Psoas muscle (tissue), 8 donors: Measurements from ENCODE around the gene TIFAB. TPM values are rescaled to one million over a fixed set of nuclear protein-coding genes. Genes with fewer than 3 reads are reported as not detected.

ENCODE experiments used
- ATAC-seq, 4 donors: fragments of 200-7000 bp; cut with Tn5 transposase; one replicate each; pipeline ENCODE4 v1.9.1; 2020; ENCODE audit warnings: moderate library complexity in 3 of 4, mild to moderate bottlenecking in 2 of 4
- DNase-seq, 2 donors: peaks; one replicate each; pipeline ENCODE4 v3.0.0-alpha.2; 2020
- H3K27ac ChIP-seq: fragments of 200-600 bp; one replicate; pipeline ENCODE4 v1.8.0; 2022
- H3K27me3 ChIP-seq, 3 donors: fragments of 200-600 bp in 1 of 3; one replicate each; pipeline versions ENCODE4 v1.6.1 to v1.8.0; 2013 to 2022; ENCODE audit warnings: low read length in 2 of 3, mild to moderate bottlenecking in 2 of 3, moderate library complexity in 1 of 3; ENCODE audit not compliant: insufficient read depth in 3 of 3
- H3K36me3 ChIP-seq, 2 donors: fragments of 200-600 bp in 1 of 2; one replicate each; pipeline versions ENCODE4 v1.6.1 to v1.8.0; 2013 to 2022; ENCODE audit warnings: low read depth in 1 of 2, mild to moderate bottlenecking in 1 of 2, moderate library complexity in 1 of 2; ENCODE audit not compliant: insufficient read depth in 1 of 2
- H3K4me1 ChIP-seq: fragments of 200-600 bp; one replicate; pipeline ENCODE4 v1.8.0; 2022
- H3K4me3 ChIP-seq: fragments of 200-600 bp; one replicate; pipeline ENCODE4 v1.8.0; 2022; ENCODE audit warnings: mild to moderate bottlenecking
- H3K9me3 ChIP-seq: fragments of 200-600 bp; one replicate; pipeline ENCODE4 v1.8.0; 2022
- WGBS, 3 donors: extraction: QIAGEN DNeasy Blood & Tissue Kit; methylation state at CpG; one replicate each; pipeline versions ENCODE4 v1.1.6 to v1.1.7; 2013; 5-methylcytosine and 5-hydroxymethylcytosine counted together
- intact Hi-C, 2 donors: fragments of 100-400 bp; cut with DNase I; formaldehyde crosslinking; loops; one replicate each; pipeline versions ENCODE4 v1.11.0 to v1.14.2; 2022
- polyA plus RNA-seq, 3 donors: library from polyadenylated mRNA; stranded (reverse); fragments of 200-250 nt; gene quantifications; one replicate each; pipeline ENCODE4 v1.2.3, GENCODE V29; 2013
- total RNA-seq, 4 donors: library from RNA; stranded (reverse); fragmentation: NEBNext Ultra II Directional in 2 of 4; extraction: Animal tissue kit (Norgen Biotek cat#: 25700) in 2 of 4; gene quantifications; one replicate each; pipeline versions ENCODE4 v1.2.1 to v1.2.4, GENCODE V29; 2021 to 2023
- TF ChIP-seq, protein P1 (sequence below): fragments of 200-600 bp; IDR thresholded peaks from one replicate; pipeline ENCODE4 v1.8.0; 2022; ENCODE audit warnings: antibody characterized with exemption
- donor health status: healthy with polysubstance abuse.
- donor health status: DM: no; HTN: no; CAD: no; lungs with moderate emphysema.
- donor health status: Bipolar disorder and iron deficiency.
- donor health status: healthy.
- donor health status: DM: yes; HTN: yes; CAD: no.
- donor health status: DM: no; HTN: no; CAD: no.
- donor health status: DM: no; HTN: no; CAD: no.
- donor health status: DM: yes; HTN: yes; CAD: no.

Gene TIFAB
- total and polyA plus RNA-seq, 7 donors: under 0.01 TPM; not detected in 6

DNA sequence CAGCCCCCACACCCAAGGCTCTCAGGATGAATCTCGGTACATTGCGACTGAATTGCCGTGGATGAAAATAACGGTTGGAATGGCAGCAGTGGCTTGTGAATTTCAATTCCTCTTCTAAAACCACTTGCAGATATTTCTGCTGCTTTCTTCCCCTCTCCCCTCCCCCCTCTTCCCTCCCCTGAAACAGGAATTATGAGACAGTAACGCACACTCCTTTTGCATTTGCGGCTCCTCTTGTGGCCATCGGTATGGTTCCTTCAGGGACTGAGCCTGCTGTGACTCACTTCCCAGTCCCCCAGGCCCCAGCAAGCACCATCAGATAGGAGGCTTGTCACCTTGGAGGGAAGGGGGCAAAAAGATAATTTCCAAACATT is 14.7 kb downstream of the TIFAB start:
- intact Hi-C loops: no loop called here
- peaks cover 35% of the 10 kb centered on the region for H3K4me1 ChIP-seq

DNA sequence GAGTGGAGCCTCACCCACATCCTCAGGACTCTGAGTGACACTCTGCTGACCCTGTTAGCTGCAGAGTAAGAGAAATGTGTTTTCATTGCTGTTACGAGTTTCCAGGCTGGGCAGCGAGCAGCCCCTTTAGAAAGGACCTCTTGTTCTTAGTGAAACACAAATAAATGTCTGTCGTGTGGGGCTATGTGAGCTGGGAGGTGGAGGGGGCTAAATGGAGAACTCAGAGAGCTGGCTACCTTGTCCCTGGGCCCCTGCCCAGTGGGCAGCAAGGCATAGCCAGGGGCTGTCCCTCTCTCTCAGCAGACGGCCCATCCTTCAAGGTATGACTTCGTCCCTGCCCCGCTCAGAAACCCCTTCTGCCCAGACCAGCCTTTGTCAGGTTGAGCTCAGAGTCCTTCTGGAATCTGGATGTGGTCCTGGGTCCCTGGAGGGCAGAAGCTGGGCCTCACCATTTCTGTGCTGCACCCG is 15.2 kb downstream of the TIFAB start:
- ATAC-seq: no peak
- intact Hi-C loops: no loop called here
- 75 to 86% (median 79%) methylated on average over 7 of the region's 7 CpGs for WGBS, 3 donors
- no peaks in the 10 kb centered on the region for H3K9me3 ChIP-seq
- H3K27me3 ChIP-seq: no peaks in the 10 kb centered on the region
- H3K4me1 ChIP-seq: peaks cover 35% of the 10 kb centered on the region
- no peak for DNase-seq
- no peak overlapping the region for H3K27ac ChIP-seq
- TF ChIP-seq, protein P1, sequence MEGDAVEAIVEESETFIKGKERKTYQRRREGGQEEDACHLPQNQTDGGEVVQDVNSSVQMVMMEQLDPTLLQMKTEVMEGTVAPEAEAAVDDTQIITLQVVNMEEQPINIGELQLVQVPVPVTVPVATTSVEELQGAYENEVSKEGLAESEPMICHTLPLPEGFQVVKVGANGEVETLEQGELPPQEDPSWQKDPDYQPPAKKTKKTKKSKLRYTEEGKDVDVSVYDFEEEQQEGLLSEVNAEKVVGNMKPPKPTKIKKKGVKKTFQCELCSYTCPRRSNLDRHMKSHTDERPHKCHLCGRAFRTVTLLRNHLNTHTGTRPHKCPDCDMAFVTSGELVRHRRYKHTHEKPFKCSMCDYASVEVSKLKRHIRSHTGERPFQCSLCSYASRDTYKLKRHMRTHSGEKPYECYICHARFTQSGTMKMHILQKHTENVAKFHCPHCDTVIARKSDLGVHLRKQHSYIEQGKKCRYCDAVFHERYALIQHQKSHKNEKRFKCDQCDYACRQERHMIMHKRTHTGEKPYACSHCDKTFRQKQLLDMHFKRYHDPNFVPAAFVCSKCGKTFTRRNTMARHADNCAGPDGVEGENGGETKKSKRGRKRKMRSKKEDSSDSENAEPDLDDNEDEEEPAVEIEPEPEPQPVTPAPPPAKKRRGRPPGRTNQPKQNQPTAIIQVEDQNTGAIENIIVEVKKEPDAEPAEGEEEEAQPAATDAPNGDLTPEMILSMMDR: no peak
- no peaks in the 10 kb centered on the region for H3K36me3 ChIP-seq
- no peak overlapping the region for H3K4me3 ChIP-seq

More for the DNA sequence above, 14.7 kb downstream of the TIFAB start:
- Histone ChIP-seq H3K27ac (peak overlapping the region; percentile 75), H3K27me3 (no peaks in the 10 kb centered on the region), H3K36me3 (no peaks in the 10 kb centered on the region), H3K9me3 (no peaks in the 10 kb centered on the region), H3K4me3 (no peak overlapping the region)
- WGBS, 3 donors: 81 to 87% (median 81%) methylated on average over 7 of the region's 7 CpGs
- TF ChIP-seq, protein P1: no peak
- no peak for DNase-seq
- ATAC-seq: no peak

DNA sequence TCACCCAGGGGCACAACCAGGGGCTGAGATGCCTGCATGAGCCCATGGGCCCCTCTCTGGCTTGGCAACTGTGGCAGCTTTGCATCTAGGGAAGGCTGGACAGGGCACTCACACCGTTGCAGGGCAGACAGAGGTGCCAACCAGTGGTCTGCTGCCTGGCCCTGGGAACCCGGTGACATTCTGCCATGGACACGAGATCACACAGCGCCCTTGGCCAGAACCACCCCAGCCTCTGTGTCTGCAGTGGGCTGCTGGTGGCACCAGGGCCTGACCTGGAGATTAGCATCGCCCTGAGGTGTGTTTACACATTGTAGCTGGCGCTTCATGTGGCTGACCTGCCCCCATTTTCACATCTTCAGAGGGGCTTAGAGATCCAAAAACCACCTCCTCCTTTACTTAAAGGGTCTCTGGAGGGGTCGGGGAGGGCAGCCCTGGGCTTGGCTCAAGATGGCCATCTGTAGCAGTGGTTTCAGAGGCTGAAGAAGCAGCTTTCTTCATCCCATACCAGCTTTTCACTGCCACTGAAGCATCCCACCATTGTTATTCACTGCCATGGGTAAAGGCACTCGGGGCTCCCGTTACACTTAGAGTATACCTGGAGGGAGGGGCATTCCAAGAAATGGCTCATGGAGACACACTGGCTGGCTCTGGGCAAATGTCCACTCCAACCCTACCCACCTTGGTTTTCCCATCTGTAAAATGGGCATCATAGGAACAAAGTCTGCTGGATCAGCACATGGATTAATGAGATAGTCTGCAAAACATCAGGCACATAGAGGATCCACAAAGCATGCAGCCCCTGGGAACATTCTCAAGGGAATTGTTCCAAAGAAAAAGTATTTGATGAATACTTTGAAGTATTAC is 16.5 kb downstream of the TIFAB start:
- WGBS, 3 donors: 79 to 87% (median 82%) methylated on average over 9 of the region's 9 CpGs
- Histone ChIP-seq H3K4me1 (peaks cover 35% of the 10 kb centered on the region), H3K9me3 (no peaks in the 10 kb centered on the region), H3K4me3 (no peak overlapping the region), H3K36me3 (no peaks in the 10 kb centered on the region), H3K27ac (no peak overlapping the region), H3K27me3 (no peaks in the 10 kb centered on the region)
- TF ChIP-seq, protein P1: no peak
- ATAC-seq (no peak), DNase-seq (no peak)
- intact Hi-C loops: no loop called here

DNA sequence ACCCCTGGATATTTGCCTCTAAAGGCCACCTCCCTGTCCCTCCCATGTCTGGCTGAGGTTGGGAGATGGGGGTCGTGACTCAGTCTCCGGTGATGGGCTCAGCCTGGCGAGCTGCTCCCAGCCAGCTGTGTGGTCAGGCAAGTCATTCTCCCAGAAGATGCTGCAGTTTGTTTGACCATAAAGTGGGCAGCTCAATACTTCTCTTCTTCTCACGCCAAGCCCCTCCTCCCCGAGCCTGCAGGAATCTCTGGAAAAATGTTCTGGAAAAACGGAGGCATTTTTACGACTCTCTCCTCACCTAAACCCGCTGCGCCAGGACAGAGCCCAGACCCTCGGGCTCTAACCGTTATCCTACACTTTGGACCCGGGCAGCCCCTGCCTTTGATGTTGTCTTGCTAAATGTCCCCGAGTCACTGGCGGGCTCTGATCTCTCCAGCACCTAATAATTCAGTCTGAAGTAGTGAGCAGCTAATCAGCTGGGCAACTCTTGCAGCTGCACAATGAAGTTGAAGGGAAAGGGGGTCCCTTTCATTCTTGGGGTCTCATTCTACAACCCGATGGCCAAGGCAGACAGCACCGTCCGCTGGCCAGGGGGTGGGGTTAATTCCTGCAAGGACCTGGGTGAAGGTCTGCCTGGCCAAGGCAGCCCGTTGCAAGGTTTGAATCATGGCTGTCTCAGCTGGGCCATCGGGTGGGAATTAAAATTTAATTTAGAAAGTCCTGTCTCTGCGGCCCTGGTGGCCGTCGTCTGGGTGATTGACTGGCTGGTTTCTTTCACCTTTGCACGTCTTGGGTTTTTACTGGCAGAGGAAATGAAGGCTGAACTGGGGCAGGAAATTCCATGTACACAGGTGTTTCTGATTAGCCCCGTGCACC is 17.3 kb downstream of the TIFAB start:
- Histone ChIP-seq H3K27ac (peak overlapping the region; percentile 78), H3K36me3 (no peaks in the 10 kb centered on the region), H3K9me3 (no peaks in the 10 kb centered on the region), H3K4me1 (peaks cover 35% of the 10 kb centered on the region), H3K27me3 (no peaks in the 10 kb centered on the region), H3K4me3 (no peak overlapping the region)
- TF ChIP-seq, protein P1: no peak
- ATAC-seq (no peak), DNase-seq (no peak)
- intact Hi-C loops: no loop called here
- WGBS, 3 donors: 60 to 69% (median 67%) methylated on average over 24 of the region's 24 CpGs
